Measurements from ENCODE around the gene PLXNB3.

Gene PLXNB3

DNA sequence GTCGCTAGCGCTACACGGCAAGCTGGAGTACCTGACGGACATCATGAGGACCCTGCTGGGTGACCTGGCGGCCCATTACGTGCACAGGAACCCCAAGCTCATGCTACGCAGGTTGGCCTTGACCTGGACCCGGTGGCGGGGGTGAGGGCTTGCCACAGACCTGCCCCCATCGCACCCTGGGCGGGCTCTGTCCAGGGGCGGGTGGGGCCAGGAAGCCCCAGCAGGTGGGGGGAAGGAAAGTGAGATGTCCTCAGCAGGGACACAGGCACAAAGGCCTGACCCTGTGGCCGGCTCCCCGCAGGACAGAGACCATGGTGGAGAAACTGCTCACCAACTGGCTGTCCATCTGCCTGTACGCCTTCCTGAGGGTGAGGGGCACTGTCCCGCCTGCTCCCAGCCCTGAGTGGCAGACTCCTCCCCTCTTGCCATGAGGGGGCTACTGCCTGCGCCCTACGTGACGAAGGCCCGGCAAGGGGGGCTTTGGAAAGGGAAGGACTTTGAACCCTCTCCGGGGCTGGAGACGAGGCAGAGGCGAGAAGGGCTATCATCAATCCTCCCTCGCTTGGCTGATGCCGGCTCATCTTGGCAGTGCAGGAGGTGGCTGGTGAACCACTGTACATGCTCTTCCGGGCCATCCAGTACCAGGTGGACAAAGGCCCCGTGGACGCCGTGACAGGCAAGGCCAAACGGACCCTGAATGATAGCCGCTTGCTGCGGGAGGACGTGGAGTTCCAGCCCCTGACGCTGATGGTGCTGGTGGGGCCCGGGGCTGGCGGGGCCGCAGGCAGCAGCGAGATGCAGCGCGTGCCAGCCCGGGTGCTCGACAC lies 11.5 kb downstream of the PLXNB3 start:
- DNase-seq: no peak

DNA sequence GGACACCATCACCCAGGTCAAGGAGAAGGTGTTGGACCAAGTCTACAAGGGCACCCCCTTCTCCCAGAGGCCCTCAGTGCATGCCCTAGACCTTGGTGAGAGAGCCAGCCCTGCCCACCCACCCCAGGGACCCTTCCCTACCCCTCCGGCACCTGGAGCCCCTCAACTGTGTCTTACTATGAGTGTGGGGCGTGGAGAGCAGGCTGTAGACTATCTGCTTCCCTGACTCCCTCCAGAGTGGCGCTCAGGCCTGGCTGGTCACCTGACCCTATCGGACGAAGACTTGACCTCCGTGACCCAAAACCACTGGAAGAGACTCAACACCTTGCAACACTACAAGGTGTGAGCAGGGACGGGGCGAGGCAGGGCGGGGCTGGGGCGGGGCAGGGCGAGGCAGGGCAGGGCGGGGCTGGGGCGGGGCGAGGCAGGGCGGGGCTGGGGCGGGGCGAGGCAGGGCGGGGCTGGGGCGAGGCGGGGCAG lies 12.1 kb downstream of the PLXNB3 start:
- no peak for DNase-seq

GRCh38 chrX:153776611-153777045 lies 12.6 kb downstream of the PLXNB3 start:
- no peak for DNase-seq

DNA sequence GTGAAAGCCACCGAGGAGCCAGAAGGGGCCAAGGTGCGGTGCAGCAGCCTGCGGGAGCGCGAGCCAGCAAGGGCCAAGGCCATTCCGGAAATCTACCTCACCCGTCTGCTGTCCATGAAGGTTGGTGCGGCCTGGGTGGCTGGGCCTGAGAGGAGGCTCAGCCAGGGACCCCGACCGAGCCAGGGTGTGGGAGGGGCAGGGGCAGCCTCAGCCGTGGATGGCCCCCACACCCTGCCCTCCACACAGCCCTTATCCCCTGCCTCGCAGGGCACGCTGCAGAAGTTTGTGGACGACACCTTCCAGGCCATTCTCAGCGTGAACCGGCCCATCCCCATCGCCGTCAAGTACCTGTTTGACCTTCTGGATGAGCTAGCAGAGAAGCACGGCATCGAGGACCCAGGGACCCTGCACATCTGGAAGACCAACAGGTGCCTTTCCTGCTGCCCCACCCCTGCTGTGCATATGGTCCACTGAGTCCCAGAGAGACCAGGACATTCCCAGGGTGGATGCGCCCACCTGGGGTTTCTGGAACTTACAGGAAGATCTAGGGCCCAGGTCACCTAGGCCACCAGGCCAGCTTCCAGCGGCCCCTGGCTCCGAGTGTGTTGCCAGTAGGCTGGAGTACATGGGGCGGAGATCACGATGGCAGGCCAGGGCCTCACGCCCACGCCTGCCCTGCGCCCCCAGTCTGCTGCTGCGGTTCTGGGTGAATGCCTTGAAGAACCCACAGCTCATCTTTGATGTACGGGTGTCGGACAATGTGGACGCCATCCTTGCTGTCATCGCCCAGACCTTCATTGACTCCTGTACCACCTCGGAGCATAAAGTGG lies 13.4 kb downstream of the PLXNB3 start:
- no peak for DNase-seq

GRCh38 chrX:153778181-153778580 lies 14.1 kb downstream of the PLXNB3 start:
- no peak for DNase-seq

DNA sequence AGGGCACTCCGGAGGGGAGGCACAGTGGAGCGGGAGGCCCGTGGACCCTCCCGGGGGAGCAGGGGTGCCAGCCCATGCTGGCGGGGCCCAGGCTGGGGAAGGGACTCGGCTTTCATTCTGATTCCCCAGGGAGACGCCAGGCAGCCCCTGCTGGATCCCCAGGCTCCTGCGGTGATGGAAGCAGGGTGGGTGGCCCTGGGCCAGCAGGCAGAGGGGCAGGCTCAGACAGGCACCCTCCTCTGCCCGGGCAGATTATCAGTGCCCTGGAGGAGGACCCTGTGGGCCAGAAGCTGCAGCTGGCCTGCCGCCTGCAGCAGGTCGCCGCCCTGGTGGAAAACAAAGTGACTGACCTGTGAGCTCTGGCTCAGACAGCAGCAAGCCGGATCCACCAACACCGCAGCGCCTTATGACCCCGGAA lies 14.6 kb downstream of the PLXNB3 start:
- DNase-seq: no peak

DNA sequence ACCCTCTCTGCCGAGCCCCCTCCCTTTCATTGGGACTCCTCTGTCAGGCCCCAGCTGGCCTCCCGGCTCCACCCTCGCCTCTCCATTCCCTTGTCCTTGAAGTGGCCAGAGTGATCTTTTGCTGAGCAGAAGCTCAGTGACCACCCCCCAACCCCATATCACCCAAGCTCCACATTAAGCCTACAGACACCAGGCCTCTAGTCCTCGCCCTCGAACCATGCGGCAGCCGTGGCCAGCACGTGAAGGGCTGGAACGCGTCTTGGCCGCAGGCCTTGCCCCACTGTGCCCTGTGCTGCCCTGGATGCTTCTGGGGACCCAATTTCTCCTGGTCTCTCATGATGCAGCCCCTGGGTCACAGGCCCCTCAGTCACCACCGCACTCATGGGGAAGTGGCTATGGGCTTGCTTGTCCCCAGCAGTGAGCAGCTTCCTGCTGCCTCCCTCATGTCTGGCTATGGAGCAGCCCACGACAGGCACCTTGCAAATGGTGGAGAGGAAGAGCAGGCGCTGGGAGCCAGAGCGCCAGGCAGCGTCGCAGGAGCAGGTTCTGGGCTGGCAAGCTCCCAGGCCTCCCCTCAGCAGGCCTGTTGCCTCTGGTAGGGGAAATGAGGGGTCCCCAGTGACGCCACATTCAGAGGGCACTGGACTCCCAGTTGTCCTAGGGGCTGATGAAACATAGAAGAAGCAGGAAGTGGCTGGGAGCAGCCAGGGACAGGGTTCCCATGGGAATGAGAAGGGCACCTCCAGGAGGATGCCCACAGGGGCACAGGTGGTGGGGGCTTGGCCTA lies 16.0 kb downstream of the PLXNB3 start:
- DNase-seq: no peak

DNA sequence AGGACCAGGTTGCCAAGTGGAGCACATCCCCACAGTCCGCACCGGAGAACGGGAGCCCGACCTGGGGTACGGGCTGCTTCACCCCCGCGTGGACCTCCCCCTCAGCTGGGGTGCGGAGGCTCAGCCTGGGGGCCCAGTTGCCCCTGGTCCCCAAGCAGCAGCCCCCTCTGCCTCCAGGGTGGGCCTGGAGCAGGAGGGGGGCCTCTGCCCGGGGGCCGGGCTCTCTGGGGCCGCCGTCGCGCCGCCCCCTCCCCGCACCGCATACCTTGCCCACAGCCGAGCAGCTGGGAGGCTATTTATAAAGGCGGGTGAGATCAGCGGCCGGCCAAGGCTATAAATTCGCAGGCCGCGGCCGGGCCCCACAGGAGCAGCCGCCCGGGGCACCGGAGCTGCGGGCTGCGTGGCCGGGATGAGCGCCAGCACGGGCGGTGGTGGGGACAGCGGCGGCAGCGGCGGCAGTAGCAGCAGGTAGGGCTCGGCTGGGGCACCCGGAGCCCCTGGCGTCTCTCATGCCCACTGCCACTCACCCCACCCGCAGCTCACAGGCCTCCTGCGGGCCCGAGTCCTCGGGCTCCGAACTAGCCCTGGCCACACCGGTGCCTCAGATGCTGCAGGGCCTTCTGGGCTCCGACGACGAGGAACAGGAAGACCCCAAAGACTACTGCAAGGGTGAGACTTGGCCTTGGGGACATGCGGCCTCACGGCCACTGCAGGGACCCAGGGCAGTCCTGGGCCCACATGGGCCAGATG lies 16.8 kb downstream of the PLXNB3 start, which contains the start of gene SRPK3:
SRPK3 (plus strand) TSS at position 364 of the 750 bp plus-strand sequence; CDS start at position 410, 46 bp downstream.
- DNase-seq: no peak

DNA sequence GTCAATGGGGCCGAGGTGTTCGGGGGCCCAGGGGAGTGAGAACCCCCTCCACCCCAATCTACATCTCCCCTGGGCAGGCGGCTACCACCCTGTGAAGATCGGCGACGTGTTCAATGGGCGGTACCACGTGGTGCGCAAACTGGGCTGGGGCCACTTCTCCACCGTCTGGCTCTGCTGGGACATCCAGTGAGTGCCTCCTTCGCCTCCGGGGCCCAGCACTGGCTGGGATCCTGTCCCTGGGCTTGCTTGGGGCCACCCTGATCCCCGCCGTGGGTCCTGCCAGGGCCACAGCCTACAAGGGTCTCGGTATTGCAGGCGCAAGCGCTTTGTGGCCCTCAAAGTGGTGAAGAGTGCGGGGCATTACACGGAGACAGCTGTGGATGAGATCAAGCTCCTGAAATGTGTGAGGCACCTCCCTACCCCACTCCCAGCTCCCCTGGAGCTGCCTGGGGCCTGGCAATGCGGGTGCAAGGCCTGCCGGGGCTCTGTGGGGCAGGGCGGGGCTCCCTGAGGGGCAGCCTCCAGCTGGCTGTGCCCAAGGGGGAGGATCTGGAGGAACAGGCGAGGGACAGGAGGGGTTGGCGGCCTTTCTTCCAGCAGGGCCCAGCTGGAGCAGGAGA lies 17.5 kb downstream of the PLXNB3 start:
- no peak for DNase-seq

DNA sequence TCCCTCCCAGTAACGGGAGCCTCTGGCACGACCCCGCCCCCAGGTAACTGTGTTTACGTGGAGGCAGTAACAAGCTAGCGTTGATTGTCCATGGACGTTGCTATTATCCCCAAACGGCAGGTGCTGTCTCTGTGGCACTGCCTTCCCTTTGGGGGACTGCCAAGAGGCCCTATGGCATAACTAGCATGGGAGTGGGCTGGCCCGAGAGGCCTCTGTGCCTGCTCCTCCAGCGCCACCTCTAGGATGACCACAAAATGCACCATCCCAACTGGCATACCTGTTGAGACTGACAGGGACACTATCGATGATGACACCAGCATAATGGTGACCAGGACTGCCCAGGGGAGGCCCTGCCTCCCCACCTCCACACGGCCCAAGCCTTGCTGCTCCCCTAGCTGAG lies 18.3 kb downstream of the PLXNB3 start:
- DNase-seq: peak; percentile 48

DNA sequence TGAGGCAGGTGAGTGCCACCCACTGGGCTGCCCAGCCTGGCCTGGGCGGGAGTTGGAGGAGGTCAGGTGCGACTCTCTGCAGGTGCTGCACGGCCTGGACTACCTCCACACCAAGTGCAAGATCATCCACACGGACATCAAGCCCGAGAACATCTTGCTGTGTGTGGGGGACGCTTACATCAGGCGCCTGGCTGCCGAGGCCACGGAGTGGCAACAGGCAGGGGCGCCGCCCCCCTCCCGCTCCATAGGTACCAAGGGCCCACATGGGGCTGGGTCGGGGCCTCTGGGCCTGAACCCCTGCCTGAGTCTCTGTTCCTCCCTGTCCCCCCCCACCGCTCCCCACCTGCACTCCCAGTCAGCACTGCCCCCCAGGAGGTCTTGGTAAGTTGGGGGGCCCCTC lies 18.8 kb downstream of the PLXNB3 start:
- DNase-seq: no peak

DNA sequence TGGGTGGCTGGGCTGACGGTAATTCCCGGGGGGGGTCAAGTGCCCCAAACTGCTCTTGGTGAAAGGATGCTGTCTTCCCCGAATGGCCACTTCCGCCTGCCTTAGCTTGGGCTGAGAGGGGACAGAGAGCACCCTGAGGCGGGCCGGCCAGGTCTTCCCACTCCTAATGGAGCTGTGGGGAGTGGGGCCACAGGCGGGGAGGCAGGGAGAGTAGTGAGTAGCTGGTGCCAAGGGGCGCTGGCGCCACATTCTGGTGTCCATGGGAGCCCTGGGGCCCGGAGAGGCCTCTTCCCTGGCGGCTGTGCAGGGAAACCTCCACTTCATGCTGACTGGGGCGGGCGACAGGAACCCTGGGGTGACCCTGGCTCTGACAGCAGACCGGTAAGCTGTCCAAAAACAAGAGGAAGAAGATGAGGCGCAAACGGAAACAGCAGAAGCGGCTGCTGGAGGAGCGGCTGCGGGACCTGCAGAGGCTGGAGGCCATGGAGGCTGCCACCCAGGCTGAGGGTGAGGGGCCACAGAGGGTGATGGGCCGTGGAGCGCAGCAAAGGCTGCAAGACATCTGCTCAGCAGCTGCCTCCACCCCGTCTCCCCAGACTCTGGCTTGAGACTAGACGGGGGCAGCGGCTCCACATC lies 19.4 kb downstream of the PLXNB3 start:
- DNase-seq: no peak

DNA sequence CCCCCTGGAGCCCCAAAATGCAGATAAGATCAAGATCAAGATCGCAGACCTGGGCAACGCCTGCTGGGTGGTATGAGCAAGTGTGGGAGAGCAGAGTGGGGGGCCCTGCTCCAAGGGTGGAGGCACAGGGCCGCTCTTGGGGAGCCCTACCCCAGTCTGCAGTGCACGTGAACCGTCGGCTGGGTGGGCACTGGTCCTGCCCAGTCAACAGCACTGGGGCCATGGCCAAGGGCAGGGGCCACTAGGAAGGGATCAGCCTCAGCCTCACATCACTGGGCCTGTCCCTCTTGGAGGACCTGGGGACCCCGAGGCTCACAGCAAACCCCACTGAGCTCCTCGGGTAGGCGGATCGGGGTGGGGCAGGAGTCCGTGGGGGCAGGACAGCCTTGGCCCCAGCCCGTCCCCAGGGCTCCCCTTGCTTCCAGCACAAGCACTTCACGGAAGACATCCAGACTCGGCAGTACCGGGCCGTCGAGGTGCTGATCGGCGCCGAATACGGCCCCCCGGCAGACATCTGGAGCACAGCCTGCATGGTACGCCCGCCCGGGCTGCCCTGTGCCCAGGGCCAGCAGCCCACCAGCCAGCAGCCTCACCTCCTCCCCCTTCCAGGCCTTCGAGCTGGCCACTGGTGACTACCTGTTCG lies 20.4 kb downstream of the PLXNB3 start:
- no peak for DNase-seq

DNA sequence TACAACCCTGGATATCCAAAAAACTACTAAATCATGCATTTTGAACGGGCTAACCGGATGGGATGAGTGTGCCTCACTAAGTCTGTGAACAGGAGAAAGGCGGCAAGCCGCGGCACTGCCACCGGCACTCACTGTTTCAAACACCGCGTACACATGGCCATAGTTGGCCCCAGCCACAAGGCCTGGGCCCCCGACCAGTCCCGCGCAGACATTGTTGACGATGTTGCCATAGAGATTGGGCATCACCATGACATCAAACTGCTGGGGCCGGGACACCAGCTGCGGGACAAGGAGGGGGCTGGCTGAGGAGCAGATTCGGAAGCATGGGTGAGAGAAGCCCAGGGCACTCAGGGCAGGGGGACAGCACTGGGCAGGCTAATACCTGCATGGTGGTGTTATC lies 22.6 kb downstream of the PLXNB3 start:
- DNase-seq: no peak

- no peak for DNase-seq
Observed at GRCh38 chrX:153789654-153790053, 25.6 kb downstream of the PLXNB3 start.

- no peak for DNase-seq
Observed at GRCh38 chrX:153791104-153791852, 27.2 kb downstream of the PLXNB3 start.

GRCh38 chrX:153792368-153792767 lies 28.3 kb downstream of the PLXNB3 start:
- no peak for DNase-seq

DNA sequence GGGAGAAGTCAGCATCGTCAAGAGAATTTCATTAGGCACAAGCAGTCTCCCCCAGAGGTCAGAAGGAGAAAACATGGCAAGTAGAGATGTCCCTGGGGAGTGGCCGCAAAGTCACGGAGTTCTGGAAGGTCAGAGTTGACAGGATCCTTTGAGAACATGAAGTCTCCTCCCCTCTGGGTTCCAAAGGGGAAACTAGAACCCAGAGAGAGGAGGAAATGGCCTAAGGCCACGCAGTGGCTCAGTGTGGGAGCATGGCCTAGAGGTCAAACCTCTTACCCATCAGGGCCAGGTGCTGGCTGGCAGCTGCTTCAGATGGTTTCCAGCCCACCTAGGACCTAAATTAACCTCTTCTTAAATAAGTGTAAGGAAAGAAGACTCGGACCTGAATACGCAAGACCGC lies 29.2 kb downstream of the PLXNB3 start:
- no peak for DNase-seq

- DNase-seq: peak; percentile 78
Observed at GRCh38 chrX:153794018-153794896, 30.2 kb downstream of the PLXNB3 start, which contains the start of the genes IDH3G and SSR4. Gene IDH3G (minus strand): TSS chrX:153794375. CDS start chrX:153794326, 49 bp downstream. Gene SSR4 (plus strand): TSS chrX:153794668. CDS start chrX:153794688, 20 bp downstream.

Data from NCI-H1417 treated with DMSO at 0.1 percent for 48 hours (cell line).